Loucy (cell line): ENCODE data around the gene NUP214.

Experiments
- EZH2phosphoT487 ChIP-seq: fragments of 200-600 bp; IDR thresholded peaks from 2 replicates; pipeline ENCODE4 v1.6.1; 2018; ENCODE audit warnings: antibody characterized with exemption, mild to moderate bottlenecking, moderate library complexity, borderline replicate concordance
- TF ChIP-seq, protein P1 (sequence below): fragments of 200-600 bp; sonication (generic); conservative IDR thresholded peaks from 2 replicates; pipeline ENCODE4 v1.5.1; 2014; ENCODE audit warnings: mild to moderate bottlenecking, antibody characterized with exemption, low read length

DNA sequence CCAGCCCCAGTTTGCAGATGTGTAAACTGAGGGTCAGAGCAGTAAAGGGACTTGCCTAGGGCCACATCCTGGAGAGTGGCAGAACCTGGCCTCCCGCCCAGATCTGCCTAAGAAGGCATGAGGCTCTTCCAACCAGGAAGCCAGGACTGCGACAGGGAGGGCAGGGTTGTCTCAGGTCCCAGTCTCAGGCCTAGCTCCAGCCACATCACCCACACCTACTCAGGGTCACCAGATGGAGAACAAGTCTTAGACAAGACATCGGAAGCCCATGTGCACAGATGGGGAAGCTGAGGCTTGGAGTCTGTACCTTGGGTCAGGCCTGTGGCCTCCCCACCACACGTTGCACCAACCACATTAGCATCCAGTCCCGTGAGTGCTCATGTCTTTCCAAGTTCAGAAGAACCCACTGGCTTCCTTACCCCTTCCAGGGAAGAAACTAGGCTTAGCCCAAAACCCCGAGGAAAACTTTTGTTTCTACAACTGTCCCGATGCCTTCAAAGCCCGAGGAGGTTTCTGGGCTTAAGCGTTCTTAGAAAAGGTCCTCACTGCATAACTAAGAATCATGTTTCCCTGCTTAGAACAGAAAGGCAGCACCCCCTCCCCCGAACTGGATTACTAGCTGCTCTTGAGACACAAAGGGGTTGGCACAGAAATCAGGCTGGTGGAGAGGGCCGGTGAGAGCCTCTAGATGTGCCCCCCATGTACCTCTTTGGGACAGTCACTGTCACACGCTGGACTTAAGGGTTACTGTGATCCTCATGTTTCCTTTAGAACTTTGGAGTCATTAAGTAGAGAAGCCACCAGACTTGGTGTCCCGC, 148.7 kb downstream of the NUP214 start:
- TF ChIP-seq, protein P1, sequence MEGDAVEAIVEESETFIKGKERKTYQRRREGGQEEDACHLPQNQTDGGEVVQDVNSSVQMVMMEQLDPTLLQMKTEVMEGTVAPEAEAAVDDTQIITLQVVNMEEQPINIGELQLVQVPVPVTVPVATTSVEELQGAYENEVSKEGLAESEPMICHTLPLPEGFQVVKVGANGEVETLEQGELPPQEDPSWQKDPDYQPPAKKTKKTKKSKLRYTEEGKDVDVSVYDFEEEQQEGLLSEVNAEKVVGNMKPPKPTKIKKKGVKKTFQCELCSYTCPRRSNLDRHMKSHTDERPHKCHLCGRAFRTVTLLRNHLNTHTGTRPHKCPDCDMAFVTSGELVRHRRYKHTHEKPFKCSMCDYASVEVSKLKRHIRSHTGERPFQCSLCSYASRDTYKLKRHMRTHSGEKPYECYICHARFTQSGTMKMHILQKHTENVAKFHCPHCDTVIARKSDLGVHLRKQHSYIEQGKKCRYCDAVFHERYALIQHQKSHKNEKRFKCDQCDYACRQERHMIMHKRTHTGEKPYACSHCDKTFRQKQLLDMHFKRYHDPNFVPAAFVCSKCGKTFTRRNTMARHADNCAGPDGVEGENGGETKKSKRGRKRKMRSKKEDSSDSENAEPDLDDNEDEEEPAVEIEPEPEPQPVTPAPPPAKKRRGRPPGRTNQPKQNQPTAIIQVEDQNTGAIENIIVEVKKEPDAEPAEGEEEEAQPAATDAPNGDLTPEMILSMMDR = no peak
- TF ChIP-seq EZH2phosphoT487 = no peak
